Astrocyte (in vitro differentiated cells and primary cell): ENCODE results near the gene SERPINI1.

Source experiments
- CTCF ChIP-seq: IDR thresholded peaks from 2 replicates; pipeline ENCODE4 v1.5.1; 2011; ENCODE audit warnings: low read depth, mild to moderate bottlenecking, inconsistent platforms, low read length, moderate library complexity; ENCODE audit not compliant: insufficient read depth
- EZH2 ChIP-seq: IDR thresholded peaks from 2 replicates; pipeline ENCODE4 v1.6.1; 2012; ENCODE audit warnings: mild to moderate bottlenecking, low read length, inconsistent platforms; ENCODE audit not compliant: insufficient read depth

- TF ChIP-seq CTCF (no peak), EZH2 (no peak)
These were observed 109.0 kb downstream of the SERPINI1 start for GRCh38 chr3:167844528-167844927.
